IMR-90 (cell line): ENCODE data around the gene ARMC9. TPM values are rescaled to one million over a fixed set of nuclear protein-coding genes. Genes with fewer than 3 reads are reported as not detected.
"Not testable (repeated sequence)": the region's sequence is repeated elsewhere in the genome, so short reads cannot be mapped to it uniquely, and the experiment has no call there.

Experiments
- ATAC-seq: fragments of 200-7000 bp; cut with Tn5 transposase; 2 replicates; pipeline ENCODE4 v1.9.1; 2020; ENCODE audit warnings: low read depth, mild to moderate bottlenecking, moderate library complexity
- BruUV-seq: library from RNA; stranded (reverse); fragments of 400-500 nt; replicated peaks from 2 replicates; lab custom pipeline; 2021; lab: Mats Ljungman, UMichigan
- CTCF ChIA-PET: fragments of 300-600 bp; formaldehyde crosslinking; extraction: SDS; loops from one replicate; lab custom pipeline; 2021; ENCODE audit warnings: antibody characterized with exemption; lab: Yijun Ruan, JAX
- POLR2A ChIA-PET: fragments of 300-600 bp; sonication (Branson Sonifier 250); formaldehyde crosslinking; loops from one replicate; lab custom pipeline; 2022; ENCODE audit warnings: antibody characterized with exemption; ENCODE audit not compliant: unreplicated experiment; lab: Charles Lee
- DNase-seq: peaks from one replicate; pipeline ENCODE4 v3.0.0; 2013
- H2AFZ ChIP-seq: replicated peaks from 2 replicates; pipeline ENCODE3; 2013; ENCODE audit warnings: low read length, mild to moderate bottlenecking; ENCODE audit not compliant: poor library complexity
- H2AK5ac ChIP-seq: 2 replicates; pipeline ENCODE4 v1.6.1; 2013; ENCODE audit warnings: low read depth, low read length, inconsistent platforms
- H2AK9ac ChIP-seq: replicated peaks from 2 replicates; pipeline ENCODE3; 2013; ENCODE audit warnings: mild to moderate bottlenecking, low read depth, low read length, moderate library complexity; ENCODE audit not compliant: poor library complexity
- H2BK120ac ChIP-seq: 2 replicates; pipeline ENCODE4 v1.6.1; 2013; ENCODE audit warnings: low read depth, low read length, inconsistent platforms
- H2BK15ac ChIP-seq: 3 replicates; pipeline ENCODE4 v1.6.1; 2013; ENCODE audit warnings: low read depth, low read length, inconsistent platforms
- H2BK20ac ChIP-seq: 2 replicates; pipeline ENCODE4 v1.6.1; 2013; ENCODE audit warnings: low read depth, mild to moderate bottlenecking, inconsistent platforms, low read length, moderate library complexity
- H2BK5ac ChIP-seq: 2 replicates; pipeline ENCODE4 v1.6.1; 2013; ENCODE audit warnings: mild to moderate bottlenecking, low read depth, low read length, inconsistent platforms; ENCODE audit not compliant: poor library complexity, severe bottlenecking
- H3K14ac ChIP-seq: replicated peaks from 2 replicates; pipeline ENCODE4 v1.6.1; 2013; ENCODE audit warnings: low read depth, low read length, inconsistent platforms
- H3K18ac ChIP-seq: 2 replicates; pipeline ENCODE4 v1.6.1; 2013; ENCODE audit warnings: low read depth, low read length, control low read depth
- H3K23ac ChIP-seq: 2 replicates; pipeline ENCODE4 v1.6.1; 2013; ENCODE audit warnings: low read depth, low read length, inconsistent platforms
- H3K27ac ChIP-seq: 2 replicates; pipeline ENCODE4 v1.5.1; 2013; ENCODE audit warnings: mild to moderate bottlenecking, control low read depth, low read length; ENCODE audit not compliant: insufficient read depth
- H3K27me3 ChIP-seq: 2 replicates; pipeline ENCODE4 v1.6.1; 2013; ENCODE audit warnings: low read length; ENCODE audit not compliant: control insufficient read depth, insufficient read depth
- H3K36me3 ChIP-seq: 2 replicates; pipeline ENCODE4 v1.6.1; 2013; ENCODE audit warnings: low read length, mixed read lengths; ENCODE audit not compliant: control insufficient read depth, insufficient read depth
- H3K4ac ChIP-seq: 2 replicates; pipeline ENCODE4 v1.6.1; 2013; ENCODE audit warnings: low read depth, low read length, inconsistent platforms
- H3K4me1 ChIP-seq: 2 replicates; pipeline ENCODE4 v1.6.1; 2013; ENCODE audit warnings: low read length, mixed read lengths; ENCODE audit not compliant: control insufficient read depth, insufficient read depth
- H3K4me2 ChIP-seq: 2 replicates; pipeline ENCODE4 v1.6.1; 2013; ENCODE audit warnings: low read depth, mild to moderate bottlenecking, control low read depth, low read length, moderate library complexity
- H3K4me3 ChIP-seq: 2 replicates; pipeline ENCODE4 v1.5.1; 2013; ENCODE audit warnings: low read depth, mild to moderate bottlenecking, control low read depth, low read length, moderate library complexity; ENCODE audit not compliant: insufficient read depth
- H3K56ac ChIP-seq: 2 replicates; pipeline ENCODE4 v1.6.1; 2013; ENCODE audit warnings: low read length, inconsistent platforms; ENCODE audit not compliant: insufficient read depth; ENCODE audit errors: extremely low read depth
- H3K79me1 ChIP-seq, 2 experiments: 2 replicates each; pipeline ENCODE4 v1.6.1; 2013; ENCODE audit warnings: low read length in 2 of 2, inconsistent platforms in 1 of 2, low read depth in 1 of 2
- H3K9ac ChIP-seq: 2 replicates; pipeline ENCODE4 v1.6.1; 2013; ENCODE audit warnings: low read depth, low read length, control low read depth
- H3K9me1 ChIP-seq: 2 replicates; pipeline ENCODE4 v1.6.1; 2013; ENCODE audit warnings: low read length, inconsistent platforms; ENCODE audit not compliant: insufficient read depth
- H3K9me3 ChIP-seq: 2 replicates; pipeline ENCODE4 v1.6.1; 2013; ENCODE audit warnings: low read length; ENCODE audit not compliant: control insufficient read depth, insufficient read depth
- H4K20me1 ChIP-seq: 2 replicates; pipeline ENCODE4 v1.6.1; 2013; ENCODE audit warnings: low read length, inconsistent platforms; ENCODE audit not compliant: insufficient read depth
- H4K5ac ChIP-seq: 2 replicates; pipeline ENCODE4 v1.6.1; 2013; ENCODE audit warnings: mild to moderate bottlenecking, low read depth, low read length, control low read depth
- H4K8ac ChIP-seq, 2 experiments: 2 replicates each; pipeline ENCODE4 v1.6.1; 2013; ENCODE audit warnings: low read depth in 2 of 2, low read length in 2 of 2, control low read depth in 1 of 2, inconsistent platforms in 1 of 2
- H4K91ac ChIP-seq: 2 replicates; pipeline ENCODE4 v1.6.1; 2013; ENCODE audit warnings: low read depth, low read length, inconsistent platforms; ENCODE audit not compliant: insufficient read depth
- WGBS, 2 experiments: methylation state at CpG; one replicate each; pipeline versions ENCODE4 v1.1.5 to v1.1.7; 2013; ENCODE audit warnings: missing lambda C conversion rate in 2 of 2; ENCODE audit not compliant: insufficient read length in 1 of 2; ENCODE audit errors: extremely low coverage in 2 of 2; 5-methylcytosine and 5-hydroxymethylcytosine counted together
- dilution Hi-C: fragments of 300-500 bp; cut with HindIII; formaldehyde crosslinking; loops from one replicate; pipeline ENCODE4 v1.14.3; 2018; ENCODE audit warnings: low sequenced_read_pairs; ENCODE audit not compliant: unreplicated experiment
- in situ Hi-C: fragments of 300-500 bp; cut with MboI; formaldehyde crosslinking; loops from 3 replicates; pipeline ENCODE4 v1.14.3; 2019; ENCODE audit warnings: low sequenced_read_pairs, inconsistent platforms, mixed read lengths
- intact Hi-C: fragments of 100-400 bp; cut with micrococcal nuclease; formaldehyde crosslinking; loops from 2 replicates; pipeline ENCODE4 v1.10.0; 2022
- polyA plus RNA-seq, 3 experiments: library from polyadenylated mRNA; depleted of rRNA; stranded (reverse); fragments of >200 nt; gene quantifications; 2 replicates each; pipeline ENCODE4 v1.2.3, GENCODE V29; 2012; ENCODE audit warnings: low replicate concordance in 1 of 3
- total RNA-seq: library from RNA; depleted of rRNA; stranded (reverse); fragments of >200 nt; gene quantifications from 2 replicates; pipeline ENCODE4 v1.2.3, GENCODE V29; 2012

Gene ARMC9
- total and polyA plus RNA-seq, 2 of the 4 experiments (the other 2 are of a cell fraction): 36.0 to 46.6 TPM

DNA sequence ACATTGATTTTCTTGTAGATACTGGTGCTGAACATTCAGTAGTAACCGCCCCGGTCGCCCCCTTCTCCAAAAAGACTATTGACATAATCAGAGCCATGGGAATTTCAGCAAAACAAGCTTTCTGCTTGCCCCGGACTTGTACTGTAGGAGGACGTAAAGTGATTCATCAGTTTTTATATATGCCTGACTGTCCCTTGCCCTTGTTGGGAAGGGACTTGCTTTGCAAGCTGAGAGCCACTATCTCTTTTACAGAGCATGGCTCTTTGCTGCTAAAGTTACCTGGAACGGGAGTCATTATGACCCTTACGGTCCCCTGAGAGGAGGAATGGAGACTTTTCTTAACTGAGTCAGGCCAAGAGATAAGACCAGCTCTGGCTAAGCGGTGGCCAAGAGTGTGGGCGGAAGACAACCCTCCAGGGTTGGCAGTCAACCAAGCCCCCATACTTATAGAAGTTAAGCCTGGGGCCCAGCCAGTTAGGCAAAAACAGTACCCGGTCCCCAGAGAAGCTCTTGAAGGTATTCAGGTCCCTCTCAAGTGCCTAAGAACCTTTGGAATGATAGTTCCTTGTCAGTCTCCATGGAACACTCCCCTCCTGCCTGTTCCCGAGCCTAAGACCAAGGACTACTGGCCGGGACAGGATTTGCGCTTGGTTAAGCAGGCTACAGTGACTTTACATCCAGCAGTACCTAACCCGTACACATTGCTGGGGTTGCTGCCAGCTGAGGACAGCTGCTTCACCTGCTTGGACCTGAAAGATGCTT, 205.2 kb downstream of the ARMC9 start:
- DNase-seq, BruUV-seq, H4K20me1 ChIP-seq, H3K27ac ChIP-seq, in situ Hi-C loops, H3K4me2 ChIP-seq, H4K5ac ChIP-seq, H3K9ac ChIP-seq, H3K79me1 ChIP-seq, H3K56ac ChIP-seq, H3K4me3 ChIP-seq, dilution Hi-C loops, intact Hi-C loops, H2BK5ac ChIP-seq, H4K91ac ChIP-seq, H2BK20ac ChIP-seq, H3K4ac ChIP-seq, H4K8ac ChIP-seq, H2AFZ ChIP-seq, H2AK9ac ChIP-seq, H2BK120ac ChIP-seq, ATAC-seq, H3K18ac ChIP-seq, H3K36me3 ChIP-seq, CTCF ChIA-PET, H3K23ac ChIP-seq, H2AK5ac ChIP-seq, H2BK15ac ChIP-seq, H3K27me3 ChIP-seq, H3K9me1 ChIP-seq, H3K9me3 ChIP-seq, H3K14ac ChIP-seq, POLR2A ChIA-PET: not testable (repeated sequence)
- H3K4me1 ChIP-seq: peaks cover 12% of the 10 kb centered on the region
- WGBS, 2 experiments: 93% methylated on average over 4 of the region's 14 CpGs; no CpG with 5 or more reads in 1 of the 2 experiments

DNA sequence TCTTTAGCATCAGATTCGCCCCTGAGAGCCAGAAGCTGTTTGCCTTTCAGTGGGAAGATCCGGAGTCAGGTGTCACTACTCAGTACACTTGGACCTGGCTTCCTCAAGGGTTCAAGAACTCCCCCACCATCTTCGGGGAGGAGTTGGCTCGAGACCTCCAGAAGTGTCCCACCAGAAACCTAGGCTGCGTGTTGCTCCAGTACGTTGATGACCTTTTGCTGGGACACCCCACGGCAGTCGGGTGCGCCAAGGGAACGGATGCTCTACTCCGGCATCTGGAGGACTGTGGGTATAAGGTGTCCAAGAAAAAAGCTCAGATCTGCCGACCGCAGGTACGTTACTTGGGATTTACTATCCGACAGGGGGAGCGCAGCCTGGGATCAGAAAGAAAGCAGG, 205.8 kb downstream of the ARMC9 start:
- H3K27me3 ChIP-seq, H2BK120ac ChIP-seq, H3K23ac ChIP-seq, intact Hi-C loops, H2AK9ac ChIP-seq, H4K5ac ChIP-seq, H3K18ac ChIP-seq, ATAC-seq, CTCF ChIA-PET, H3K4ac ChIP-seq, H3K4me3 ChIP-seq, H3K79me1 ChIP-seq, H3K14ac ChIP-seq, H2AK5ac ChIP-seq, H3K9me3 ChIP-seq, H3K27ac ChIP-seq, H3K4me2 ChIP-seq, H2BK20ac ChIP-seq, POLR2A ChIA-PET, H3K36me3 ChIP-seq, H4K91ac ChIP-seq, H3K9me1 ChIP-seq, H2AFZ ChIP-seq, in situ Hi-C loops, dilution Hi-C loops, BruUV-seq, H2BK5ac ChIP-seq, H4K20me1 ChIP-seq, H3K9ac ChIP-seq, DNase-seq, H2BK15ac ChIP-seq, H4K8ac ChIP-seq, H3K56ac ChIP-seq: not testable (repeated sequence)
- 95% methylated on average over 13 of the region's 16 CpGs; no CpG with 5 or more reads in 1 of the 2 experiments for WGBS, 2 experiments
- H3K4me1 ChIP-seq: peaks cover 12% of the 10 kb centered on the region
